GM23248 (cell line): ENCODE results near the gene NAXD.

Experiments
- EZH2 ChIP-seq: fragments of 200-600 bp; sonication (generic); IDR thresholded peaks from 2 replicates; pipeline ENCODE4 v1.6.1; 2018; ENCODE audit warnings: antibody characterized with exemption, mild to moderate bottlenecking; ENCODE audit not compliant: insufficient read depth, poor library complexity, severe bottlenecking
- EZH2phosphoT487 ChIP-seq: fragments of 200-600 bp; sonication (generic); IDR thresholded peaks from 2 replicates; pipeline ENCODE4 v1.6.1; 2018; ENCODE audit warnings: antibody characterized with exemption, moderate library complexity, mild to moderate bottlenecking, low read depth; ENCODE audit not compliant: insufficient read depth

DNA sequence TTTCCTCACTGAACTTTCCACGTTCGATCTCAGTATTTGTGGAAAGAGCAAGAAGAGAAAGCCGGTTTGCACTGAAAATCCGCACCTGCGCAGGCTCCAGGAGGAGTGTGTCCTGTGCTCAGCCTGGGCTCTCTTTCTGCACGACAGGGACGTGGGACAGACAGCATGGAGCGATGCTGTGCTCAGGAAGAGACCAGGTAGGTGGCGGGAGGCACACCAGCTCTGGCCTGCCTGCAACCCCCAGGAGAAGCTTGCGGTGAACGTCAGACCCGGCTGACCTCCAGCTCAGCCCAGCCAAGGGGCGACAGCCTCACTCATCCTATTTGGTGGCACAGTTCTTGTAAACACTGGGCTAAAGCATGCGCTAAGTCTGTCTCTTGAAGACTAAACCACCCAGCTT lies 35.9 kb downstream of the NAXD start:
- TF ChIP-seq EZH2 (no peak), EZH2phosphoT487 (no peak)
